ENCODE results near the gene FAM72C.
"Not testable (repeated sequence)": the region's sequence is repeated elsewhere in the genome, so short reads cannot be mapped to it uniquely, and the experiment has no call there.

GRCh38 chr1:143971924-143972700, at the start of gene FAM72C:
- not testable (repeated sequence) for TF ChIP-seq CTCF (conservative IDR thresholded peaks at IDR 0.05 in 1 of 2, IDR thresholded peaks at IDR 0.05 in 1 of 2; ENCODE audit: extremely low read depth in 1 of 2, insufficient read depth in 1 of 2, low read depth in 1 of 2, low read length in 2 of 2); EZH2 (IDR thresholded peaks at IDR 0.05; ENCODE audit: borderline replicate concordance, low read length)
